HCT116 (cell line): ENCODE data around the gene ATP10B.

ENCODE experiments used
- CTCF ChIP-seq, 3 experiments: fragments of 200-600 bp in 1 of 3; sonication (generic) in 1 of 3; IDR thresholded peaks in 2 of 3; conservative IDR thresholded peaks in 1 of 3; 2 replicates each; pipeline ENCODE4 v1.5.1; 2012 to 2017; ENCODE audit warnings: low read depth in 2 of 3, low read length in 2 of 3, antibody characterized with exemption in 1 of 3, borderline replicate concordance in 1 of 3, control low read depth in 1 of 3, mild to moderate bottlenecking in 1 of 3, mixed read lengths in 1 of 3, mixed run types in 1 of 3, moderate library complexity in 1 of 3; ENCODE audit not compliant: insufficient read depth in 1 of 3
- EZH2 ChIP-seq: fragments of 200-600 bp; sonication (generic); IDR thresholded peaks from 2 replicates; pipeline ENCODE4 v1.6.1; 2017; ENCODE audit warnings: antibody characterized with exemption, mixed run types
- MAX ChIP-seq: IDR thresholded peaks from 2 replicates; pipeline ENCODE4 v1.6.1; 2012
- POLR2A ChIP-seq: IDR thresholded peaks from 2 replicates; pipeline ENCODE4 v1.7.0; 2011; ENCODE audit warnings: borderline replicate concordance; ENCODE audit not compliant: insufficient read depth, insufficient read length; ENCODE audit errors: extremely low read depth
- RAD21 ChIP-seq: IDR thresholded peaks from 2 replicates; pipeline ENCODE4 v1.6.1; 2012; ENCODE audit warnings: low read depth, mild to moderate bottlenecking
- SP1 ChIP-seq: IDR thresholded peaks from 2 replicates; pipeline ENCODE4 v1.6.1; 2012; ENCODE audit warnings: low read depth

GRCh38 chr5:160867976-160868375 is 16.0 kb upstream of the ATP10B start:
- TF ChIP-seq EZH2 (no peak), CTCF (IDR thresholded peaks at IDR 0.05 in 2 of 3, conservative IDR thresholded peaks at IDR 0.05 in 1 of 3; ENCODE audit: borderline replicate concordance in 1 of 3, insufficient read depth in 1 of 3, low read depth in 2 of 3, low read length in 2 of 3) (no peak), POLR2A (no peak), MAX (no peak), RAD21 (no peak), SP1 (no peak)
